AG09309 (cell line): ENCODE results near the gene PAPPA2.

Source experiments
- DNase-seq: peaks from one replicate; pipeline ENCODE4 v3.0.0-alpha.2; 2010; ENCODE audit warnings: low read depth
- H3K4me3 ChIP-seq: 2 replicates; pipeline ENCODE4 v1.5.1; 2011; ENCODE audit warnings: mild to moderate bottlenecking, low read depth, low read length, moderate library complexity; ENCODE audit not compliant: control insufficient read depth
- TF ChIP-seq, protein P1 (sequence below): IDR thresholded peaks from 2 replicates; pipeline ENCODE4 v1.5.1; 2011; ENCODE audit warnings: mild to moderate bottlenecking, low read depth, low read length, inconsistent platforms; ENCODE audit not compliant: insufficient read depth, control insufficient read depth; ENCODE audit errors: missing control alignments

Gene PAPPA2

DNA sequence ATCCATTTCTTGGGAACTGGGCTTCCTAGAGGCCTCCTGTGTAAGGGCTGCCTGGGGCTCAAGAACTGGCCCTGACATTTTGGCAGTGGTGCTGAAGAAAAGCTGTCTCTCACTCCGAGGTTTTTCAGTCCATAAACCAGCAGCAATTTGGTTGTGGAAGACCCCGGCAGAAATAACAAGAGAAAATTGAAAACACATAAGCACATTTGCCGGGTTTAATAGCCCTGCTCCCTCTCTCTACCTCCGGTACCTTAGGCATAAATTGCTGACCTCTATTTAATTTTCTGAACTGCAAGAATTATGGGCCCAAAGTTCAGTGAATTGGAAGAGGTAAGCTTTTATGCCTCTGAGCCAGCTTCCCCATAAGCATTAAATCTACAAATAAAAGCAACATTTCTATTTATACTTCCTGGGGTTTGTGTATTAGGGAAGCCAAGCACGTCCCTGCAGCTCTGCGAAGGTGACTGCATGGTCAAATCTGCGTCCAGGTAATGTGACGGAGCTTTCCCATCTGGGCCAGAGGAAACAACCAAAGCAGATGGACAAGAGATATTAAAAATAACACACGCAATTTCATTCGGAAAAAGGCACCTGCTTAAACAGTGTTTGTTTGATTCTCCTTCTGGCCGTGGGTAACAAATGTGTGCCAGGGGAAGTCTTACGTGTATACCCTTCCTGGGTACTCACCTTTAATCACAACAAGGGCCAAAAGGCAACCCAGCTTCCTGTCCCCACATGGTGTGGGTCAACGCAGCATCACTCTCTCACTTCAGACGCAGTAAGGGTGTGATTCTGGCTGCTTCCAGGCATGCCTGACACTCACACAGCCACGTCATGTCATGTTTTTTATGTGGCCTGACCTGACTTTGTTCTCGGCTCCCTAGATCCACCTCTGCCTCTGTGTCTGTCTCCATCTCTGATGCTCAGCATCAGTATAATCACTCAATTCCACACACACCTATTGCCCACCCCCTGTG is 69.2 kb downstream of the PAPPA2 start:
- no peak for DNase-seq
- TF ChIP-seq, protein P1, sequence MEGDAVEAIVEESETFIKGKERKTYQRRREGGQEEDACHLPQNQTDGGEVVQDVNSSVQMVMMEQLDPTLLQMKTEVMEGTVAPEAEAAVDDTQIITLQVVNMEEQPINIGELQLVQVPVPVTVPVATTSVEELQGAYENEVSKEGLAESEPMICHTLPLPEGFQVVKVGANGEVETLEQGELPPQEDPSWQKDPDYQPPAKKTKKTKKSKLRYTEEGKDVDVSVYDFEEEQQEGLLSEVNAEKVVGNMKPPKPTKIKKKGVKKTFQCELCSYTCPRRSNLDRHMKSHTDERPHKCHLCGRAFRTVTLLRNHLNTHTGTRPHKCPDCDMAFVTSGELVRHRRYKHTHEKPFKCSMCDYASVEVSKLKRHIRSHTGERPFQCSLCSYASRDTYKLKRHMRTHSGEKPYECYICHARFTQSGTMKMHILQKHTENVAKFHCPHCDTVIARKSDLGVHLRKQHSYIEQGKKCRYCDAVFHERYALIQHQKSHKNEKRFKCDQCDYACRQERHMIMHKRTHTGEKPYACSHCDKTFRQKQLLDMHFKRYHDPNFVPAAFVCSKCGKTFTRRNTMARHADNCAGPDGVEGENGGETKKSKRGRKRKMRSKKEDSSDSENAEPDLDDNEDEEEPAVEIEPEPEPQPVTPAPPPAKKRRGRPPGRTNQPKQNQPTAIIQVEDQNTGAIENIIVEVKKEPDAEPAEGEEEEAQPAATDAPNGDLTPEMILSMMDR: no peak
- no peak overlapping the region for H3K4me3 ChIP-seq

DNA sequence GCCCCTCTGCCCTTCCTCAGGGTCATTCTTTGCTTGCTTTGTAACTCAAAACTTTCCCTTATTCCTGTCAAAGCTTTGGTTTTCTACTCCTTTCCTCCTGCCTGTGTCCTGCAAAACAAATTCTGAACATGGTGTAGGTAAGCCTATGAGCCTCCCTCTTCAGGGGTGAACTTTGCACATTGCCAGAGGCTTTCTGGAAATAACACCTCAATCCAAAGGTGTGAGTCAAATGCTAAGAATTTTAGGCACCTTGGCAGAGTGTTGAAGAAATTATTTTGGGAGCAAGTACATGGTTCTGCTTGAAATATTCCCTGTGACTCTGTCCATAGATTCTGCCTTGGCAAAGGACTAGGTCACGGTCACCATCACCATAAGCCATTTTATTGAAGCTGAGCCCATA is 70.0 kb downstream of the PAPPA2 start:
- no peak for DNase-seq
- no peak overlapping the region for H3K4me3 ChIP-seq
- TF ChIP-seq, protein P1: no peak

DNA sequence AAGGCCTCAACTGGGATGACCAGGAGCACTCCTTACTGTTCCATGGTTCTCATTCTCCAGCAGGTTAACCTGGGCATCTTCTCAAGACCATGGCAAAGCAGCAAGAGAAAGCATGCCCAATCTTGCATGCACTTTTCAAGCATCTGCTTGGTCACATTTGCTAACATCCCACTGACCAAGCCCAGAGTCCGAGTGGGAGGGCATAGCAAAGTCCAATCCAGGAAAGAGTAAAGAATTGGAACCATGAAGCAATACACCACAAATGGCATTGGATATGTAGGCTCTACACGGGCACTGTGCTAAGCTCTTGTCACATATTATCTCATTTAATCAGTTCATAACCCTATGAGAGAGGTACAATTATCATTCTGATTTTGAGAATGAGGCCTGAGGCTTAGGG is 73.6 kb downstream of the PAPPA2 start:
- H3K4me3 ChIP-seq: no peak overlapping the region
- TF ChIP-seq, protein P1: no peak

DNA sequence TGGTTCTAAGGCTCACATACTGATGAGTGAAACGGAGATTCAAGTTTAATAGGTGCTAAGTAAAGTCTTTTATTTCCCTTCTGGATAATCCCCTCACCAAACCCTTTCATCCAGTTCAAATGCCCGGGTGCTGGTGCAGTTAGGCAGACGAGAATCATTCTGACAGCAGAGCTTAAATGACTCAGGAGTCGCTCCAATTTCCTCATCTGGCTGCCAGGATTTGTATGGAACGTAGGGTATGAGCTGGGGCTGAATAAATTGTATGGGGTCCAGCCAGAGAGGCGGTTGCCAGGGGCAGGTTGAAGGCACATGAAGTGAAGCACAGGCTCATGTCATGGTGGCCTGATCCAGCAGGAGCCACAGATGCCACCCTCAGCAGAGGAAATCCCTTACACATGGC is 76.0 kb downstream of the PAPPA2 start:
- TF ChIP-seq, protein P1: no peak
- no peak overlapping the region for H3K4me3 ChIP-seq
- DNase-seq: no peak

More for the DNA sequence above, 73.6 kb downstream of the PAPPA2 start:
- no peak for DNase-seq

DNA sequence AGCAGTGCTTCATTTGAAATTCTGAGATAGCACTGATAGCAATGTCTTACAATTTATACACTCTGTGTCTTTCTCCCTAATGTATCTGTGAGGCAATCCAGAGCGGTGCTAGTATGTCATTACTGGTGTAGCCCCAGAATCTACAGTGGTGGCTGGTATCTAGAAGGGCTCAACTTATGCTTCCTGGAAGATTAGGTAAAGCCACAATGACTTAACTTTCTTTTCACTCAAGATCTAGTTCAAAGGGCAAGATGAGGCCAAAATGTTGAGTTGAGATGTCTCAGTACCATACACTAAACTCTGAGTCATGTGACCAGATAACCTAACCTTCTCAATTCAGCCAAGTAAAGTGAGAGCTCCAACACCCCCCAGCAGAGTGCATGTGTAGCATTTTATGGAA is 77.5 kb downstream of the PAPPA2 start:
- TF ChIP-seq, protein P1: no peak
- DNase-seq: no peak
- no peak overlapping the region for H3K4me3 ChIP-seq

DNA sequence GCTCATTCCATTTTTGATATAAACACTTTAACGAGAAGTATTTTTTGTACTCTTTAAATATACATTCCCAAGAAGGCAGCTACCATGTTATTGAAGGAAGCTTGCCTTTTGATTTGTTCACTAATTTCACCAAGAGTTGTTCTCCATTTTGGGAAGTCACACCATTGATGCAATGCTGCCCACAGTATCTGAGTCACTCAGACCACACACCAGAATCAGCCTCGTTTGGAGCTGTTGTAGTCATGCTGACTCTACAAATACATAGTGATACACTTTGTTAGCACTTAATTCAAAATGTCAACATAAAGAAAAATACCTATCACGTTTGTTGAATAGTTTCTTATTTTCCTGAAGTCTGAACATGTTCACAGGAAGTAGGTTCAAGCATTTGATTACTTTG is 78.7 kb downstream of the PAPPA2 start:
- TF ChIP-seq, protein P1: no peak
- H3K4me3 ChIP-seq: no peak overlapping the region
- DNase-seq: no peak
